PFSK-1 (cell line): ENCODE measurements around the gene SLC26A6.

Experiments used
- POLR2AphosphoS5 ChIP-seq: IDR thresholded peaks from 2 replicates; pipeline ENCODE4 v1.6.1; 2012; ENCODE audit warnings: low read depth, mild to moderate bottlenecking, control low read depth, low read length, moderate library complexity
- TAF1 ChIP-seq: IDR thresholded peaks from 2 replicates; pipeline ENCODE4 v1.6.1; 2012; ENCODE audit warnings: low read length, control low read depth, borderline replicate concordance; ENCODE audit not compliant: insufficient read depth

- TF ChIP-seq TAF1 (no peak), POLR2AphosphoS5 (no peak)
Measured at GRCh38 chr3:48680811-48681540, 45.7 kb upstream of the SLC26A6 start.
